Tibial artery (tissue), 4 donors: ENCODE measurements around the gene COL16A1.
A peak's percentile ranks its signal among the peaks of the same experiment; 100 is the strongest.

Experiments
- DNase-seq, 2 donors: peaks; one replicate each; pipeline ENCODE4 v3.0.0-alpha.2; 2019
- H3K27ac ChIP-seq, 2 donors: fragments of 200-600 bp; sonication (generic) in 1 of 2; 1 replicate in 1 of 2; 2 replicates in 1 of 2; pipeline ENCODE4 v1.5.1; 2018 to 2019; ENCODE audit warnings: mild to moderate bottlenecking in 1 of 2
- H3K27me3 ChIP-seq, 2 donors: fragments of 200-600 bp; sonication (generic) in 1 of 2; one replicate each; pipeline versions ENCODE4 v1.5.1 to v1.6.0; 2016 to 2019
- H3K36me3 ChIP-seq, 3 donors: fragments of 200-600 bp; sonication (generic) in 2 of 3; one replicate each; pipeline ENCODE4 v1.5.1; 2016 to 2019; ENCODE audit warnings: mild to moderate bottlenecking in 2 of 3
- H3K4me1 ChIP-seq, 4 donors: fragments of 200-600 bp; sonication (generic) in 2 of 4; 1 replicate in 3 of 4; 2 replicates in 1 of 4; pipeline ENCODE4 v1.5.1; 2016 to 2019
- H3K4me3 ChIP-seq, 2 donors: fragments of 200-600 bp; sonication (generic) in 1 of 2; 1 replicate in 1 of 2; 2 replicates in 1 of 2; pipeline ENCODE4 v1.5.1; 2018 to 2019; ENCODE audit warnings: mild to moderate bottlenecking in 2 of 2
- H3K9me3 ChIP-seq, 3 donors: fragments of 200-600 bp; sonication (generic) in 1 of 3; one replicate each; pipeline ENCODE4 v1.5.1; 2016 to 2019
- intact Hi-C: fragments of 100-400 bp; cut with DNase I; formaldehyde crosslinking; loops from one replicate; pipeline ENCODE4 v1.15.0; 2023; ENCODE audit warnings: low total_unique reads
- TF ChIP-seq, protein P1 (sequence below), 2 experiments: fragments of 200-600 bp in 1 of 2; fragments of 450-650 bp in 1 of 2; IDR thresholded peaks; one replicate each; pipeline ENCODE4 v1.5.1; 2017 to 2019; ENCODE audit warnings: antibody characterized with exemption in 2 of 2, mild to moderate bottlenecking in 1 of 2, moderate library complexity in 1 of 2

COL16A1 gene

DNA sequence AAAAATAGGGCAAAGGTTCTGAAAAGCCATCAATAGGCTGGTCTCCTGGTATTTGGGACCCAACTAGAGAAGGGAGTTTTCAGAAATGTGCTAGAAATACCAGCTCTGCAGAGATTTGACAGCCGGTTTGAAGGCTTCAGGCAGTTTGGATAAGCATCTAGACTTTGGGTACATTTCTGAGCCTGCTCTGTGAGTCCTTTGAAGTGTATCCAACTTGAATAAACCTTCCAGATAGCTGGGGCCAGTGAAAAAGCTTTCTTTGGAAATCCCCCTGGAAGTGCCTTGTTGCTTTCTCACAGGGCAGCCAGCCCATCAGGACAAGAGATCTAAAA lies 52.8 kb downstream of the COL16A1 start:
- DNase-seq: no peak
- Histone ChIP-seq H3K36me3 (peaks cover 4 to 38% (median 21%) of the 10 kb centered on the region in 3 donors), H3K4me1 (peaks cover 0 to 57% (median 35%) of the 10 kb centered on the region in 4 donors), H3K9me3 (no peaks in the 10 kb centered on the region), H3K4me3 (no peak overlapping the region), H3K27ac (peak overlapping the region; percentile 21 to 42), H3K27me3 (no peaks in the 10 kb centered on the region)
- TF ChIP-seq, protein P1, sequence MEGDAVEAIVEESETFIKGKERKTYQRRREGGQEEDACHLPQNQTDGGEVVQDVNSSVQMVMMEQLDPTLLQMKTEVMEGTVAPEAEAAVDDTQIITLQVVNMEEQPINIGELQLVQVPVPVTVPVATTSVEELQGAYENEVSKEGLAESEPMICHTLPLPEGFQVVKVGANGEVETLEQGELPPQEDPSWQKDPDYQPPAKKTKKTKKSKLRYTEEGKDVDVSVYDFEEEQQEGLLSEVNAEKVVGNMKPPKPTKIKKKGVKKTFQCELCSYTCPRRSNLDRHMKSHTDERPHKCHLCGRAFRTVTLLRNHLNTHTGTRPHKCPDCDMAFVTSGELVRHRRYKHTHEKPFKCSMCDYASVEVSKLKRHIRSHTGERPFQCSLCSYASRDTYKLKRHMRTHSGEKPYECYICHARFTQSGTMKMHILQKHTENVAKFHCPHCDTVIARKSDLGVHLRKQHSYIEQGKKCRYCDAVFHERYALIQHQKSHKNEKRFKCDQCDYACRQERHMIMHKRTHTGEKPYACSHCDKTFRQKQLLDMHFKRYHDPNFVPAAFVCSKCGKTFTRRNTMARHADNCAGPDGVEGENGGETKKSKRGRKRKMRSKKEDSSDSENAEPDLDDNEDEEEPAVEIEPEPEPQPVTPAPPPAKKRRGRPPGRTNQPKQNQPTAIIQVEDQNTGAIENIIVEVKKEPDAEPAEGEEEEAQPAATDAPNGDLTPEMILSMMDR (IDR thresholded peaks at IDR 0.05): no peak
- intact Hi-C loops: no loop called here

DNA sequence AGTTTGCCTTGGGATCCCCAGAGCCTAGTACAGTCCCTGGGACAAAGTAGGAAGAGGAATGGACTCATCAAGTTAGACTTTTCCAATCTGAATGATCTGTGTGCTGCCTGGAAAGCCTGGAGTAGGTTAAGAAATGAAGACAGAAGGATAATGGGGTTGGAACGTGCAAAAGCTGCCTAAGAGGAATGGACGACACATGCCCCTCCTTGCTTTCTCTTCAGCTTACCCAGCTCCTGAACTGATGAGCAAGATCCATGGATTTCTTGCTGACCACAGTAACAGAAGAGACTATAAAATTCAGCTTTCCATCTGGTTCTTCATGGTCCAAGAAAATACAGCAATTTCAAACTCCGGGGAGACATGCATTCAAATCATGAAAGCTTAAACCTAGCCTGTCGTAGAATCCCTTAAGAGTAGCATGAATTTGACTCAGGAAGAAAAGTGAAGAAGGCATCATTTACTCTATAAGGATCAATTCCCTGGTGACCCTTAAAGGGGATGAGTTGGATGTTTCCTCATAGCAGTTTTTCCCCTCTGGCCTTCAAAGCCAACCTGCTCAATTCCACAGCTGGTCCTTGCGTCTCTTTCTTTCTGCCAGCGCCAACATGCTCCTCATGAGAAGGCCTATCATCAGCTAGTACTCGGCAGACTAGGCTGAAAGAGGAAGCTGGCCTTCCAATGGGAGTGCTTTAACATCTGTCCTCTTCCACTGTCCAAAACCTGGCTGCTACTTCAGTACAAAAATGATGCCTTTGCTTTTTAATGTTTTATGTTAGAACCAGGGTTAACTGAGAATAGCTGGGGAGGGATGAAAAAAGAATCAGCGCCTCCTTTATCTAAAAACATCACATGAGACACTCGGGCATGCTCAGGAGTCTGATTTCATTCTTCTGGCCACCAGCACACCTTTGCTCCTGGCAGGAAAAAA lies 53.4 kb downstream of the COL16A1 start:
- Histone ChIP-seq H3K36me3 (peaks cover 4 to 32% (median 21%) of the 10 kb centered on the region in 3 donors), H3K9me3 (no peaks in the 10 kb centered on the region), H3K27me3 (no peaks in the 10 kb centered on the region), H3K27ac (peak overlapping the region; percentile 21 to 42), H3K4me3 (no peak overlapping the region), H3K4me1 (peaks cover 0 to 58% (median 41%) of the 10 kb centered on the region in 4 donors)
- intact Hi-C loops: no loop called here
- no peak for DNase-seq
- TF ChIP-seq, protein P1 (IDR thresholded peaks at IDR 0.05): no peak

DNA sequence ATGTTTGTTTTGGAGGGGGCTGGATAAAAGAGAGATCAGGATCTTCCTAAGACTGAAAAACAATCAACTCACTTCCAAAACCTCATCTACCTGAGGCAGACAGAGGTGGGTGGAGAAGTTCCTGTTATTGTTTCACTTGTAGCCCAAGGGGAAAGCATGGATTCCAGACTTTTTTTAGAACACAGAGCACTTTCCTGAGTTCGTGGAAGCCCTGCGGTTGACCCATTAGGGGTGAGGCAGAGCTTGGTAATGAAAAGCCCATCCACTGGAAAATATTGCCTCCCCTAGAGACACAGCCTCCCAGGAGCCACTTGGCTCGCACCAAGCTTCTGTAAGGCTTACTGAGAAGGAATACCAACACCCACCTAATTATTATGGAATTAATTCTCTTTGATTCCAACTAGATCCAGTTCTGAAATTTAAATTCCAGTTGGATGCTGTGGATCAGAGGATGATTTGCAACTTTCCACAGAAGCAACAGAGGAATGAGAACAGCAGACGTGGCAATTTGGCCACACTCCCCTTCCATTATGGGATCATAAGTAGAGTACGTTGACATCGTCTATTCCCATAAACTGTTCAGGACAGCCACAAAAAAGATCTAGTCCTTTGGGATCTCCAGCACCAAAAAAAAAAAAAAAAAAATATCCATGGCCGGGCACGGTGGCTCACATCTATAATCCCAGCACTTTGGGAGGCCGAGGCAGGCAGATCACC lies 55.0 kb downstream of the COL16A1 start:
- Histone ChIP-seq H3K4me1 (peaks cover 0 to 64% (median 46%) of the 10 kb centered on the region in 4 donors), H3K36me3 (peaks cover 4 to 18% (median 14%) of the 10 kb centered on the region in 3 donors), H3K27me3 (no peaks in the 10 kb centered on the region), H3K27ac (peak overlapping the region; percentile 60 to 95), H3K4me3 (no peak overlapping the region), H3K9me3 (no peaks in the 10 kb centered on the region)
- DNase-seq: peak in 1 of 2 donors; percentile 53
- TF ChIP-seq, protein P1 (IDR thresholded peaks at IDR 0.05): no peak
- intact Hi-C loops: no loop called here

DNA sequence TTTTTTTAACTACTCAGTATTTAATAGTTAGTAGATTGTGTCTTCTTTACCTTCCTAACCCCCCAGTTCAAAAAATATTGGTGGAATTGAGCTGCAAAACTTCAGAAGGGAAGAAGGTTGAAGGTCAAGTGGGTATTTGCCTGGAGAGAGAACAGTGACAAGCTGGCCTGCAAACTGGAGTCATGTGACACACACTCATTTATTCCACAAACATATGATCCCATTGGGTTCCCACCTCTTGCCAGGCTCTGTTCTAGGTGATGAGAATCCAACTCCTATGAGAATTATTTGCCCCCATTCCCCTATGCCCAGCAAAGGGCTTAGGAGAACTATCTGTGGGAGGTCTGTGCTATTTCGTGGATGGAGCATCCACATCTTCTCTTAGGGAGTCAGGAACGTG lies 55.6 kb downstream of the COL16A1 start:
- intact Hi-C loops: no loop called here
- TF ChIP-seq, protein P1 (IDR thresholded peaks at IDR 0.05): no peak
- no peaks in the 10 kb centered on the region for H3K27me3 ChIP-seq
- DNase-seq: peak in 1 of 2 donors; percentile 50
- H3K9me3 ChIP-seq: no peaks in the 10 kb centered on the region
- H3K4me1 ChIP-seq: peaks cover 0 to 71% (median 52%) of the 10 kb centered on the region in 4 donors
- no peak overlapping the region for H3K4me3 ChIP-seq
- peak overlapping the region; percentile 60 to 95 for H3K27ac ChIP-seq
- peaks cover 4 to 11% (median 8%) of the 10 kb centered on the region in 3 donors for H3K36me3 ChIP-seq

DNA sequence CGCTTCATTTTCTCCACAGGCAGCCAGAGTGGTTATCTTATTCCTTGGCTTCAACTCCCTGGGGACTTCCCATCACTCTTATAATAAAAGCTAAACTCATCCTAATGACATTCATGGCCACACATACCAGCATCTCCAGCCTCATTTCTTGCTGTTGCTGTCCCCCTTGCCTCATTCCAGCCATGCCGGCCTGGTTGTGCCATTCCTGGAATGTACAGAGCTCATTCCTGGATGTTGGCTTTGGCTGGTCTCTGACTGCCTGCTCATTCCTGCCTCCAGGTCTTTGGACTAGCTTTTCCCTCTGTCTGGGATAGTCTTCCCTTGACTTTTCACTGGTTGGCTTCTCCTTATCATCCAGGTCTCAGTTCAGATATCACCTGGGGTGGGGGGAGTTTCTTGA lies 56.7 kb downstream of the COL16A1 start:
- Histone ChIP-seq H3K27me3 (no peaks in the 10 kb centered on the region), H3K4me3 (no peak overlapping the region), H3K36me3 (peaks cover 0 to under 1% (median 0%) of the 10 kb centered on the region in 3 donors), H3K27ac (peak overlapping the region; percentile 60 to 95), H3K9me3 (no peaks in the 10 kb centered on the region), H3K4me1 (peaks cover 0 to 81% (median 60%) of the 10 kb centered on the region in 4 donors)
- TF ChIP-seq, protein P1 (IDR thresholded peaks at IDR 0.05): peak in 1 of 2 experiments; percentile 35
- intact Hi-C loops: no loop called here
- peak in 1 of 2 donors; percentile 67 for DNase-seq
